Transverse colon (tissue), 4 donors: Measurements from ENCODE around the gene TMEM132C. TPM values are rescaled to one million over a fixed set of nuclear protein-coding genes. Genes with fewer than 3 reads are reported as not detected.

Experiments used
- DNase-seq: peaks from one replicate; pipeline ENCODE4 v3.0.0-alpha.2; 2019
- H3K27ac ChIP-seq, 4 donors: fragments of 200-600 bp; sonication (generic); 2 replicates each; pipeline ENCODE4 v1.5.1; 2016 to 2018; ENCODE audit warnings: inconsistent platforms in 4 of 4
- H3K27me3 ChIP-seq: fragments of 200-600 bp; sonication (generic); 2 replicates; pipeline ENCODE4 v1.5.1; 2017; ENCODE audit warnings: inconsistent platforms
- H3K36me3 ChIP-seq, 4 donors: fragments of 200-600 bp; sonication (generic); 2 replicates each; pipeline ENCODE4 v1.5.1; 2017 to 2019; ENCODE audit warnings: inconsistent platforms in 4 of 4
- H3K4me1 ChIP-seq, 4 donors: fragments of 200-600 bp; sonication (generic); 2 replicates each; pipeline ENCODE4 v1.5.1; 2017 to 2020; ENCODE audit warnings: inconsistent platforms in 4 of 4
- H3K4me3 ChIP-seq, 4 donors: fragments of 200-600 bp; sonication (generic); 1 replicate in 1 of 4; 2 replicates in 3 of 4; pipeline versions ENCODE4 v1.5.1 to v1.6.1; 2017 to 2019; ENCODE audit warnings: inconsistent platforms in 4 of 4
- H3K9me3 ChIP-seq, 2 donors: fragments of 200-600 bp; sonication (generic); 2 replicates each; pipeline ENCODE4 v1.5.1; 2017 to 2019; ENCODE audit warnings: inconsistent platforms in 2 of 2
- EP300 ChIP-seq: sonication (generic); formaldehyde crosslinking; IDR thresholded peaks from one replicate; pipeline ENCODE4 v1.6.1; 2017; ENCODE audit warnings: antibody characterized with exemption, low read depth
- POLR2A ChIP-seq: fragments of 450-650 bp; IDR thresholded peaks from one replicate; pipeline ENCODE4 v1.6.1; 2016; ENCODE audit warnings: antibody characterized with exemption, mild to moderate bottlenecking, moderate library complexity
- POLR2AphosphoS5 ChIP-seq, 3 donors: sonication (generic); formaldehyde crosslinking; IDR thresholded peaks; one replicate each; pipeline ENCODE4 v1.6.1; 2016; ENCODE audit warnings: antibody characterized with exemption in 3 of 3
- WGBS, 2 donors: methylation state at CpG; one replicate each; pipeline ENCODE4 v1.1.5; 2018; ENCODE audit warnings: low coverage in 1 of 2; 5-methylcytosine and 5-hydroxymethylcytosine counted together
- in situ Hi-C, 4 donors: fragments of 200-750 bp; cut with MboI; loops; one replicate each; pipeline versions ENCODE4 v1.15.0 to v1.15.1; 2017; ENCODE audit warnings: low sequenced_read_pairs in 3 of 4, low pct_ligation_motif_present in 1 of 4, low pct_unique_long_range_greater_than_20kb in 1 of 4
- intact Hi-C: fragments of 100-400 bp; cut with DNase I; formaldehyde crosslinking; loops from one replicate; pipeline ENCODE4 v1.15.1; 2023; ENCODE audit warnings: low total_unique reads
- total RNA-seq, 4 donors: library from RNA; depleted of rRNA; stranded (reverse); fragments of >200 nt; gene quantifications; one replicate each; pipeline ENCODE4 v1.1.0, GENCODE V29; 2016
- TF ChIP-seq, protein P1 (sequence below), 5 experiments: fragments of 200-600 bp in 3 of 5; fragments of 450-650 bp in 2 of 5; sonication (generic) in 3 of 5; IDR thresholded peaks; 1 replicate in 2 of 5; 2 replicates in 3 of 5; pipeline ENCODE4 v1.5.1; 2016 to 2017; ENCODE audit warnings: antibody characterized with exemption in 5 of 5, inconsistent platforms in 3 of 5, mild to moderate bottlenecking in 2 of 5, moderate library complexity in 1 of 5

TMEM132C gene
- total RNA-seq, 4 donors from 2014 or later: 0.20 to 1.6 (median 0.58) TPM

DNA sequence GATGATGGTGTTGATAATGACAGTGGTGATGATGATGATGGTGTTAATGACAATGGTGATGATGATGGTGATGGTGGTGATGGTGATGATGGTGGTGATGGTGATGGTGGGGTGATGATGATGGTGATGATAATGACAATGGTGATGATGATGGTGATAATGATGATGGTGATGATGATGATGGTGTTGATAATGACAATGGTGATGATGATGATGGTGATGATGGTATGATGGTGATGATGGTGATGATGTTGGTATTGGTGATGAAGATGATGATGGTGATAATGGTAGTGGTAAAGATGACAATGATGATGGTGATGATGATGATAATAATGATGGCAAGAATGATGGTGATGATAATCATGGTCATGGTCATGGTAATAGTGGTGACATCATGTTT, 372.1 kb downstream of the TMEM132C start:
- Histone ChIP-seq H3K4me3 (no peak overlapping the region), H3K27ac (no peak overlapping the region), H3K9me3 (no peaks in the 10 kb centered on the region), H3K36me3 (no peaks in the 10 kb centered on the region), H3K4me1 (no peaks in the 10 kb centered on the region), H3K27me3 (no peaks in the 10 kb centered on the region)
- DNase-seq: no peak
- TF ChIP-seq POLR2AphosphoS5 (IDR thresholded peaks at IDR 0.05) (no peak), EP300 (no peak), POLR2A (no peak)
- TF ChIP-seq, protein P1, sequence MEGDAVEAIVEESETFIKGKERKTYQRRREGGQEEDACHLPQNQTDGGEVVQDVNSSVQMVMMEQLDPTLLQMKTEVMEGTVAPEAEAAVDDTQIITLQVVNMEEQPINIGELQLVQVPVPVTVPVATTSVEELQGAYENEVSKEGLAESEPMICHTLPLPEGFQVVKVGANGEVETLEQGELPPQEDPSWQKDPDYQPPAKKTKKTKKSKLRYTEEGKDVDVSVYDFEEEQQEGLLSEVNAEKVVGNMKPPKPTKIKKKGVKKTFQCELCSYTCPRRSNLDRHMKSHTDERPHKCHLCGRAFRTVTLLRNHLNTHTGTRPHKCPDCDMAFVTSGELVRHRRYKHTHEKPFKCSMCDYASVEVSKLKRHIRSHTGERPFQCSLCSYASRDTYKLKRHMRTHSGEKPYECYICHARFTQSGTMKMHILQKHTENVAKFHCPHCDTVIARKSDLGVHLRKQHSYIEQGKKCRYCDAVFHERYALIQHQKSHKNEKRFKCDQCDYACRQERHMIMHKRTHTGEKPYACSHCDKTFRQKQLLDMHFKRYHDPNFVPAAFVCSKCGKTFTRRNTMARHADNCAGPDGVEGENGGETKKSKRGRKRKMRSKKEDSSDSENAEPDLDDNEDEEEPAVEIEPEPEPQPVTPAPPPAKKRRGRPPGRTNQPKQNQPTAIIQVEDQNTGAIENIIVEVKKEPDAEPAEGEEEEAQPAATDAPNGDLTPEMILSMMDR (IDR thresholded peaks at IDR 0.05): no peak
- in situ Hi-C loops: no loop called here
- intact Hi-C loops: no loop called here

DNA sequence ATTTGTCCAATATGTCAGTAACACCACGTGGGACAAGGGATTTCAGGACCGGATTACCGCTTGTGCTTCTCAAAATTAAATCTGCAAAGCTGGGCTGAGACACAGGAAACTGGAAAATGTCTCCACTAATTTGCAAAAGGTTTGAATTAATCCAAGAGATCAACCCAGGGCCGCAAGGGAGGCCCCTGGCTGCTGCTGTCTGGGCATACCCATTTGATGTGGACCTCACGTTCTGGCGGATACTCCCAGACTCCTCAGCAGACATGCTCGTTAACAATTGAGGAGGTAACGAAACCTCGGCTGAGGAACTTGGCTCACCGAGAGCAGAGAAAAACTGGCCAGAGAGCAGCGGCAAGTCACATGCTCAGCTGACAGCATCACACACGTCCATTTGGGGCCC, 376.2 kb downstream of the TMEM132C start:
- Histone ChIP-seq H3K9me3 (no peaks in the 10 kb centered on the region), H3K4me3 (no peak overlapping the region), H3K27ac (no peak overlapping the region), H3K4me1 (peaks cover 0 to 4% (median 0%) of the 10 kb centered on the region in 4 donors), H3K36me3 (no peaks in the 10 kb centered on the region), H3K27me3 (no peaks in the 10 kb centered on the region)
- no peak for DNase-seq
- 24 to 78% methylated on average over 2 to 12 of the region's 12 CpGs for WGBS, 2 donors
- intact Hi-C loops (no loop called here), in situ Hi-C loops (no loop called here)
- TF ChIP-seq EP300 (no peak), POLR2A (no peak), POLR2AphosphoS5 (IDR thresholded peaks at IDR 0.05) (no peak)
- TF ChIP-seq, protein P1 (IDR thresholded peaks at IDR 0.05): no peak

DNA sequence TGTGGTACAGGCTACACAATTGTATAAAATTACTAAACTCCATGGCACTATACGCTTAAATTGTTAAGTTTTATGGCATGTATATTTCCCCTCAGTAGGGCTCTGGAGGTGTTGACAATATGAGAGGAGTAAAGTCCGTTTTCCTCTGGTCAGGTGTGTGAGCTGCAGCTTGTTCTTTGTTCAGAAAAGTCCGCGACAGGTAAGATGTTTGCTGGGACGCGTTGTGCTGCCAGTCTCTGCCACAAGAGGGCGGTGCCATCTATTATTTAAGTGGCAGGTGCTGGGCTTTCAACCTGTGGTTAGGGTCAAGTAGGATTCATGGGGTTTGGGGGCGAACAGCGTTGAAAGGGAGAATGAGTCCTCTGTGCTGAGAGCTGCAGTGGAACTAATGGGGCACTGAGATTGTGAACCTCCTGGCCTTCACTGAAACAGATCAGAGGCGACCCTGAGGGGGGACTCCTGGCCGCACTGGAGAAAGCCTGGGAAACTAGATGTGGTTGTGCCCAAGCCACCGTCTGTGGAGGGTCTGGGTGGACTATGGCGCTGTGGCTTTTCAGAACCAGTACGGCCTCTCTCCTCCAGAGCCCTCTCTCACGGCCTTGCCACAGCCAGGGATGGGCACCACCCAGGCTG, 377.8 kb downstream of the TMEM132C start:
- in situ Hi-C loops: no loop called here
- intact Hi-C loops: no loop called here

DNA sequence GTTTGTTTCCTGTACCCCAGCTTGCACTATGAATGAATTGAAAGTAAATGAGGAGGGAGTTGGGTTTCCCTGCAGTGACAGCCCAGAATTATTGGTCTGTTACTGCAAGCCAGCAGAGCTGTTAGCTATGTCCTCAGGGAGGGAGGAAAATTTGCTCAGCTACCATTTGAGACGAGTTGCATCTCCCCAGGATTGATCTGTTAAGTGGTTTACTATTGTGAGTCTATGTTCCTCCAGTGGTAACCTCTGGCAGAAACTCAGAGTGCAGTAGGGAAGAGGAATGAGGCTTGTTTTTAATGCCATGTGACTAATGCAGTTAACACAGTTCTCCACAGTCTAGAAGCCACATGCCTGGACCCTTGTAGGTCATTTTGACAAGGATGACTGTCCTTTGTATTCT, 382.9 kb downstream of the TMEM132C start:
- H3K36me3 ChIP-seq: no peaks in the 10 kb centered on the region
- TF ChIP-seq POLR2A (no peak), EP300 (no peak), POLR2AphosphoS5 (IDR thresholded peaks at IDR 0.05) (no peak)
- TF ChIP-seq, protein P1 (IDR thresholded peaks at IDR 0.05): no peak
- in situ Hi-C loops (no loop called here), intact Hi-C loops (no loop called here)
- WGBS, 2 donors: 10% methylated on average over 1 of the region's 1 CpG; no CpG with 5 or more reads in 1 of the 2 donors
- H3K4me1 ChIP-seq: no peaks in the 10 kb centered on the region
- no peak overlapping the region for H3K27ac ChIP-seq
- H3K27me3 ChIP-seq: no peaks in the 10 kb centered on the region
- no peaks in the 10 kb centered on the region for H3K9me3 ChIP-seq
- H3K4me3 ChIP-seq: no peak overlapping the region
- DNase-seq: no peak

More for the DNA sequence above, 377.8 kb downstream of the TMEM132C start:
- Histone ChIP-seq H3K27me3 (no peaks in the 10 kb centered on the region), H3K4me1 (peaks cover 0 to 4% (median 0%) of the 10 kb centered on the region in 4 donors), H3K4me3 (no peak overlapping the region), H3K27ac (no peak overlapping the region), H3K9me3 (no peaks in the 10 kb centered on the region), H3K36me3 (no peaks in the 10 kb centered on the region)
- DNase-seq: peak; percentile 83
- TF ChIP-seq POLR2A (no peak), POLR2AphosphoS5 (IDR thresholded peaks at IDR 0.05) (no peak), EP300 (no peak)
- TF ChIP-seq, protein P1 (IDR thresholded peaks at IDR 0.05): peak; percentile 54 to 80 (median 70)
- WGBS, 2 donors: 51% methylated on average over 15 of the region's 15 CpGs; no CpG with 5 or more reads in 1 of the 2 donors
